C4-2B (cell line): Measurements from ENCODE around the gene NFU1.

Source experiments
- ZFX ChIP-seq: fragments of 450-650 bp; IDR thresholded peaks from 2 replicates; pipeline ENCODE4 v1.6.1; 2017
- TF ChIP-seq, protein P1 (sequence below): fragments of 450-650 bp; conservative IDR thresholded peaks from 2 replicates; pipeline ENCODE4 v1.5.1; 2017; ENCODE audit warnings: mild to moderate bottlenecking

DNA sequence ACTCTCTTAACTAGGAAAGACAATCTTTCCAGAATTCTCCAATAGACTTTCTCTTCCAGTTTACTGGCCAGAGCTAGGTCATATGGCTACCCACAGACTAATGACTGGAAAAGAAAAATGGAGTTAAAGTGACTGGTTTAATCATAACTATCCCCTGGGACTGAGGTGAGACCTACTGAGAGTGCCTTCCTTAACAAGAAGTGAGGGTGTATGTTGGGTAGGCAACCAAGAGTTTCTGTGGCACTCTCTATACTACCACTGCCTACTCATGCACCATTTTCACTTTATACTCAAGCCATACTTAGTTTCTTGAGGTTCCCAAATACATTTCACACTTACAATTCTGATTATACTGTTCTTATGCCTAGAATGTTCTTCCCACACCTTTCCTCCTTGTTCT, 43.3 kb downstream of the NFU1 start:
- TF ChIP-seq, protein P1, sequence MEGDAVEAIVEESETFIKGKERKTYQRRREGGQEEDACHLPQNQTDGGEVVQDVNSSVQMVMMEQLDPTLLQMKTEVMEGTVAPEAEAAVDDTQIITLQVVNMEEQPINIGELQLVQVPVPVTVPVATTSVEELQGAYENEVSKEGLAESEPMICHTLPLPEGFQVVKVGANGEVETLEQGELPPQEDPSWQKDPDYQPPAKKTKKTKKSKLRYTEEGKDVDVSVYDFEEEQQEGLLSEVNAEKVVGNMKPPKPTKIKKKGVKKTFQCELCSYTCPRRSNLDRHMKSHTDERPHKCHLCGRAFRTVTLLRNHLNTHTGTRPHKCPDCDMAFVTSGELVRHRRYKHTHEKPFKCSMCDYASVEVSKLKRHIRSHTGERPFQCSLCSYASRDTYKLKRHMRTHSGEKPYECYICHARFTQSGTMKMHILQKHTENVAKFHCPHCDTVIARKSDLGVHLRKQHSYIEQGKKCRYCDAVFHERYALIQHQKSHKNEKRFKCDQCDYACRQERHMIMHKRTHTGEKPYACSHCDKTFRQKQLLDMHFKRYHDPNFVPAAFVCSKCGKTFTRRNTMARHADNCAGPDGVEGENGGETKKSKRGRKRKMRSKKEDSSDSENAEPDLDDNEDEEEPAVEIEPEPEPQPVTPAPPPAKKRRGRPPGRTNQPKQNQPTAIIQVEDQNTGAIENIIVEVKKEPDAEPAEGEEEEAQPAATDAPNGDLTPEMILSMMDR: no peak
- no peak for TF ChIP-seq ZFX
